ENCODE results near the gene BMPER.

DNA sequence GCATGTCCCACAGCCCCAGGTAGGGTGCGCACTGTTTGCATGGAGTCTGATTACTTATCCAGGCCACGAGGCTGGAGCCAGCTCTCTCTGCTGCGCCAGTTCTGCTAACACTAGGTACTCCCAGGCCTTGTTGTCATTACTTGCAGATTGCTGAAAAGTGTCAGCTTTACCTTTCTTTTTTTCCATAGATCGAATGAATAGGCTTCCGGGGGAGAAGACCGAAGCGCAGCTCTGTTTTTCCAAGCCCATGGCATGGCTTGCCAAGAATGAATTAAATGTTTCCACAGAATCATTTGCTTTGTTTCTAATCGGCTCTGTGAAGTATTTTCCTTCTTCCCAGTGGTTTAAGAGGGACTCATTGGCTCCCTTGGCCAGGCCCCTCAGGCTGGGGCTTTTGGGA, 285.8 kb downstream of the BMPER start:
- no peak for TF ChIP-seq CTCF (IDR thresholded peaks at IDR 0.05)
- TF ChIP-seq POLR2A (IDR thresholded peaks at IDR 0.05) = no peak

All from uterus (tissue), 2 donors.